HepG2 (cell line): ENCODE data around the gene IFITM10. TPM values are rescaled to one million over a fixed set of nuclear protein-coding genes. Genes with fewer than 3 reads are reported as not detected.
A peak's percentile ranks its signal among the peaks of the same experiment; 100 is the strongest.

Source experiments
- ATRX ChIP-seq: sonication (generic); formaldehyde crosslinking; IDR thresholded peaks from 2 replicates; pipeline ENCODE4 v1.4.0; 2020; ENCODE audit warnings: missing genetic modification reagents, borderline replicate concordance
- ELF4 ChIP-seq: sonication (generic); formaldehyde crosslinking; IDR thresholded peaks from 2 replicates; pipeline ENCODE4 v1.5.0; 2020; ENCODE audit warnings: missing genetic modification reagents, mild to moderate bottlenecking, moderate library complexity, borderline replicate concordance
- HNRNPH1 ChIP-seq: fragments of 200-400 bp; formaldehyde crosslinking; optimal IDR thresholded peaks from 2 replicates; pipeline ENCODE3; 2017; ENCODE audit warnings: mild to moderate bottlenecking, low read depth, low read length
- MLLT10 ChIP-seq: sonication (generic); formaldehyde crosslinking; IDR thresholded peaks from 2 replicates; pipeline ENCODE4 v1.4.0; 2020; ENCODE audit warnings: missing genetic modification reagents
- NBN ChIP-seq: fragments of 450-650 bp; conservative IDR thresholded peaks from 2 replicates; pipeline ENCODE4 v1.6.1; 2017
- PRMT3 ChIP-seq: sonication (generic); formaldehyde crosslinking; IDR thresholded peaks from 2 replicates; pipeline ENCODE4 v1.8.1; 2022; ENCODE audit warnings: low read depth, mild to moderate bottlenecking, moderate library complexity, missing genetic modification reagents, borderline replicate concordance
- RAD21 ChIP-seq: fragments of 450-650 bp; formaldehyde crosslinking; IDR thresholded peaks from 2 replicates; pipeline ENCODE4 v1.5.0; 2020; ENCODE audit warnings: mild to moderate bottlenecking
- YY1 ChIP-seq: IDR thresholded peaks from 2 replicates; pipeline ENCODE4 v1.6.1; 2011; ENCODE audit warnings: low read length, low read depth, moderate library complexity, mild to moderate bottlenecking; ENCODE audit not compliant: insufficient read depth, insufficient replicate concordance
- ZFP1 ChIP-seq: IDR thresholded peaks from 2 replicates; pipeline ENCODE4 v1.6.1; 2016
- ZFX ChIP-seq: sonication (generic); formaldehyde crosslinking; IDR thresholded peaks from 2 replicates; pipeline ENCODE4 v1.4.0; 2020; ENCODE audit warnings: mild to moderate bottlenecking, low read depth, missing genetic modification reagents, moderate library complexity
- ZNF256 ChIP-seq: sonication (generic); formaldehyde crosslinking; conservative IDR thresholded peaks from 2 replicates; pipeline ENCODE4 v1.4.0; 2020; ENCODE audit warnings: missing genetic modification reagents
- ZNF503 ChIP-seq: sonication (generic); formaldehyde crosslinking; IDR thresholded peaks from 2 replicates; pipeline ENCODE4 v1.4.0; 2020; ENCODE audit warnings: missing genetic modification reagents
- ZNF558 ChIP-seq: sonication (generic); formaldehyde crosslinking; IDR thresholded peaks from 2 replicates; pipeline ENCODE4 v1.9.0; 2022; ENCODE audit warnings: mild to moderate bottlenecking, missing genetic modification reagents, borderline replicate concordance
- ZNF737 ChIP-seq: sonication (generic); formaldehyde crosslinking; IDR thresholded peaks from 2 replicates; pipeline ENCODE4 v1.5.0; 2020; ENCODE audit warnings: missing genetic modification reagents, mild to moderate bottlenecking, borderline replicate concordance
- ZNF841 ChIP-seq: sonication (generic); formaldehyde crosslinking; IDR thresholded peaks from 2 replicates; pipeline ENCODE4 v1.8.1; 2023; ENCODE audit warnings: missing genetic modification reagents, borderline replicate concordance
- polyA plus RNA-seq, 8 experiments: library from polyadenylated mRNA; depleted of rRNA in 3 of 8; stranded (reverse) in 7 of 8; unstranded in 1 of 8; fragments of >200 nt; fragmentation: Illumina TruSeq in 4 of 8; extraction: Trizol in 4 of 8; gene quantifications; 2 replicates each; pipeline versions ENCODE4 v1.2.1 to v1.2.3, GENCODE V29; 2011 to 2016; ENCODE audit warnings: low read depth in 4 of 8, missing spikeins in 1 of 8, mixed read lengths in 1 of 8; ENCODE audit not compliant: insufficient read depth in 1 of 8
- total RNA-seq, 5 experiments: library from RNA; depleted of rRNA; stranded (reverse); fragments of >200 nt; fragmentation: Illumina TruSeq; extraction: Trizol; gene quantifications; 2 replicates each; pipeline ENCODE4 v1.2.3, GENCODE V29; 2016; ENCODE audit warnings: low read depth in 1 of 5
- TF ChIP-seq, protein P1 (sequence below): sonication (generic); formaldehyde crosslinking; IDR thresholded peaks from 2 replicates; pipeline ENCODE4 v1.4.0; 2020; ENCODE audit warnings: mild to moderate bottlenecking, missing genetic modification reagents
- TF ChIP-seq, protein P2 (sequence below): sonication (generic); formaldehyde crosslinking; IDR thresholded peaks from 2 replicates; pipeline ENCODE4 v1.4.0; 2020; ENCODE audit warnings: missing genetic modification reagents
- TF ChIP-seq, protein P3 (sequence below): sonication (generic); formaldehyde crosslinking; IDR thresholded peaks from 2 replicates; pipeline ENCODE4 v1.4.0; 2020; ENCODE audit warnings: missing genetic modification reagents

Gene IFITM10
- total and polyA plus RNA-seq, 2 of the 13 experiments (the other 11 are each of a cell fraction or from before 2014, with no cell fraction given), result 0.09 to 0.13 TPM

DNA sequence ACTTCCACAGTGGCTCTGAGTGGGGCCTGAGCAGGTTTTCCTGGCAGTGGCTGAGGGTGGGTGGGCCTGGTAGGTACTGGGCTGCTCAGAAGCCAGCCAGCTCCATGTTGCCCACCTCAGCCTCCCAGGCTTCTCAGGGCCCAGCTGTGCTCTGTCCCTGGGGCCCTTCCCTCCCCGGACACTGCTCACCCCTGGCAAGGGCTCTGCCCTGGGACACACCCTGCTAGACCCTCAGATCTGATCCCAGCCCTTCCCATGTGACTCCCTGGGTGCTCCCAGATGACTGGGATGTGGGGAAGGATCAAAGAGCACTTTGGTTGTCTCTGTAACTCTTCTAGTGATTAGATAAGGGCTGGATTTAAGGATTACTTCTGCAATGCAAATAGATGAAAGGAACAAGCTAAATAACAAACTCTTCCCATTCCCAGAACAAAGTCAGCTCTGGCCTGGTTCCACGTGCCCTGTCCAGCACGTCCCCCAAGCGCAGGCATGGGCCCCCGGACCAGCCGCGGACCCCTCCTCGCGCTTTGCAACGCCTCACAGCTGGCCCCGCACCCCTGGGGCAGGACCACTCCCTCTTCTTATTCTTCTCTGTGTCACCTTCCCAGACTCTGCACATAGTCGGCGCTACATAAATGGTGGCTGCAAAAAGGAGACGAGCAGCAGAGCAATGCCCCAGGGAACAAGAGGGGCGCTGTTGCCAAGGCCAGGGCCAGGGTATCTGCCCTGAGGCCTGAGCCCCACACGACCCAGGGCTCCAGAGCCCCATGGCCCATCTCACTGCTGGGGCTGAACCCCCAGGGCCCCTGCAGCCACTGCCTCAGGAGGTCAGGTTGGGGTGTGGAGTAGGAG, 59.1 kb downstream of the IFITM10 start (continued):
- no peak for TF ChIP-seq HNRNPH1
- TF ChIP-seq ZNF558 (CRISPR knock-in tag), result peak; percentile 92
- TF ChIP-seq, protein P1, sequence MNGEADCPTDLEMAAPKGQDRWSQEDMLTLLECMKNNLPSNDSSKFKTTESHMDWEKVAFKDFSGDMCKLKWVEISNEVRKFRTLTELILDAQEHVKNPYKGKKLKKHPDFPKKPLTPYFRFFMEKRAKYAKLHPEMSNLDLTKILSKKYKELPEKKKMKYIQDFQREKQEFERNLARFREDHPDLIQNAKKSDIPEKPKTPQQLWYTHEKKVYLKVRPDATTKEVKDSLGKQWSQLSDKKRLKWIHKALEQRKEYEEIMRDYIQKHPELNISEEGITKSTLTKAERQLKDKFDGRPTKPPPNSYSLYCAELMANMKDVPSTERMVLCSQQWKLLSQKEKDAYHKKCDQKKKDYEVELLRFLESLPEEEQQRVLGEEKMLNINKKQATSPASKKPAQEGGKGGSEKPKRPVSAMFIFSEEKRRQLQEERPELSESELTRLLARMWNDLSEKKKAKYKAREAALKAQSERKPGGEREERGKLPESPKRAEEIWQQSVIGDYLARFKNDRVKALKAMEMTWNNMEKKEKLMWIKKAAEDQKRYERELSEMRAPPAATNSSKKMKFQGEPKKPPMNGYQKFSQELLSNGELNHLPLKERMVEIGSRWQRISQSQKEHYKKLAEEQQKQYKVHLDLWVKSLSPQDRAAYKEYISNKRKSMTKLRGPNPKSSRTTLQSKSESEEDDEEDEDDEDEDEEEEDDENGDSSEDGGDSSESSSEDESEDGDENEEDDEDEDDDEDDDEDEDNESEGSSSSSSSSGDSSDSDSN (CRISPR knock-in tag), result peak; percentile 90
- TF ChIP-seq, protein P2, sequence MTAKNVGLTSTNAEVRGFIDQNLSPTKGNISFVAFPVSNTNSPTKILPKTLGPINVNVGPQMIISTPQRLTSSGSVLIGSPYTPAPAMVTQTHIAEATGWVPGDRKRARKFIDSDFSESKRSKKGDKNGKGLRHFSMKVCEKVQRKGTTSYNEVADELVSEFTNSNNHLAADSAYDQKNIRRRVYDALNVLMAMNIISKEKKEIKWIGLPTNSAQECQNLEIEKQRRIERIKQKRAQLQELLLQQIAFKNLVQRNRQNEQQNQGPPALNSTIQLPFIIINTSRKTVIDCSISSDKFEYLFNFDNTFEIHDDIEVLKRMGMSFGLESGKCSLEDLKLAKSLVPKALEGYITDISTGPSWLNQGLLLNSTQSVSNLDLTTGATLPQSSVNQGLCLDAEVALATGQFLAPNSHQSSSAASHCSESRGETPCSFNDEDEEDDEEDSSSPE (CRISPR knock-in tag), result peak; percentile 87
- TF ChIP-seq YY1, result peak; percentile 40
- TF ChIP-seq PRMT3 (CRISPR knock-in tag), result no peak; the same call in 1 of the 2 replicates
- TF ChIP-seq ZFX, result peak; percentile 82
- peak; percentile 98 for TF ChIP-seq ZNF503 (CRISPR knock-in tag)
- no peak for TF ChIP-seq ZNF841
- TF ChIP-seq ELF4 (CRISPR knock-in tag), result no peak
- no peak for TF ChIP-seq ATRX
- TF ChIP-seq RAD21, result peak; percentile 34; the same call in 1 of the 2 replicates
- TF ChIP-seq NBN, result no peak
- TF ChIP-seq ZFP1, result peak; percentile 86; the same call in 1 of the 2 replicates
- no peak; the same call in 1 of the 2 replicates for TF ChIP-seq ZNF256 (CRISPR knock-in tag)
- TF ChIP-seq MLLT10 (CRISPR knock-in tag), result 0 out of 2 replicates have a peak, but pooled peaks have one; percentile 21
- TF ChIP-seq ZNF737, result peak; percentile 88; the same call in 1 of the 2 replicates
- TF ChIP-seq, protein P3, sequence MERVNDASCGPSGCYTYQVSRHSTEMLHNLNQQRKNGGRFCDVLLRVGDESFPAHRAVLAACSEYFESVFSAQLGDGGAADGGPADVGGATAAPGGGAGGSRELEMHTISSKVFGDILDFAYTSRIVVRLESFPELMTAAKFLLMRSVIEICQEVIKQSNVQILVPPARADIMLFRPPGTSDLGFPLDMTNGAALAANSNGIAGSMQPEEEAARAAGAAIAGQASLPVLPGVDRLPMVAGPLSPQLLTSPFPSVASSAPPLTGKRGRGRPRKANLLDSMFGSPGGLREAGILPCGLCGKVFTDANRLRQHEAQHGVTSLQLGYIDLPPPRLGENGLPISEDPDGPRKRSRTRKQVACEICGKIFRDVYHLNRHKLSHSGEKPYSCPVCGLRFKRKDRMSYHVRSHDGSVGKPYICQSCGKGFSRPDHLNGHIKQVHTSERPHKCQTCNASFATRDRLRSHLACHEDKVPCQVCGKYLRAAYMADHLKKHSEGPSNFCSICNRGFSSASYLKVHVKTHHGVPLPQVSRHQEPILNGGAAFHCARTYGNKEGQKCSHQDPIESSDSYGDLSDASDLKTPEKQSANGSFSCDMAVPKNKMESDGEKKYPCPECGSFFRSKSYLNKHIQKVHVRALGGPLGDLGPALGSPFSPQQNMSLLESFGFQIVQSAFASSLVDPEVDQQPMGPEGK (CRISPR knock-in tag), result peak; percentile 99
